ENCODE data around the gene ZNF428. TPM values are rescaled to one million over a fixed set of nuclear protein-coding genes. Genes with fewer than 3 reads are reported as not detected.
A peak's percentile ranks its signal among the peaks of the same experiment; 100 is the strongest.

ZNF428 gene
- total RNA-seq, 1 donor from 2014 or later, result 114 TPM

DNA sequence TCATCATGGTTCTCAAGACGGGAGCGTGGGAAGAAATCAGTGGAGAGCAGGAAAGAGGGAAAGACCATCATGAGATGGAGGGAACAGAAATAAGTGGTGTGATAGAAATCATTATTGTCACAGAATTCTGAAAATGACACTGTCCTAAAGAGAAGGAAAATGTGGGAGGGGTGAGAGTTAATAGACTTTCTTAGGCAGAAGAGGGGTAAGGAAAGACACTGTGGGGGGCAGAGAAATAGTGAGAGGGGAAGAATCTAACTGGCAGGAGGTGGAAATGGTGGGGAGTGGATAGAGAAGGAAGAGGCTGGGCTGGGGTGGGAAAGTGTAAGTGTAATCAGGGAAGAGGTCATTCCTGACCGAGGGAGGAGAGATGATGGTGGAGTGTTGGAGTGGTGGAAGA lies 40.6 kb downstream of the ZNF428 start:
- Mint-ChIP-seq H3K9me3 (no peaks in the 10 kb centered on the region), H3K27ac (ENCODE audit: unreplicated experiment) (no peak overlapping the region), H3K4me1 (peaks cover 59% of the 10 kb centered on the region), H3K4me3 (peak overlapping the region; percentile 80), H3K36me3 (ENCODE audit: low read depth) (no peaks in the 10 kb centered on the region), H3K27me3 (ENCODE audit: low read depth) (no peaks in the 10 kb centered on the region)
- TF ChIP-seq, protein P1, sequence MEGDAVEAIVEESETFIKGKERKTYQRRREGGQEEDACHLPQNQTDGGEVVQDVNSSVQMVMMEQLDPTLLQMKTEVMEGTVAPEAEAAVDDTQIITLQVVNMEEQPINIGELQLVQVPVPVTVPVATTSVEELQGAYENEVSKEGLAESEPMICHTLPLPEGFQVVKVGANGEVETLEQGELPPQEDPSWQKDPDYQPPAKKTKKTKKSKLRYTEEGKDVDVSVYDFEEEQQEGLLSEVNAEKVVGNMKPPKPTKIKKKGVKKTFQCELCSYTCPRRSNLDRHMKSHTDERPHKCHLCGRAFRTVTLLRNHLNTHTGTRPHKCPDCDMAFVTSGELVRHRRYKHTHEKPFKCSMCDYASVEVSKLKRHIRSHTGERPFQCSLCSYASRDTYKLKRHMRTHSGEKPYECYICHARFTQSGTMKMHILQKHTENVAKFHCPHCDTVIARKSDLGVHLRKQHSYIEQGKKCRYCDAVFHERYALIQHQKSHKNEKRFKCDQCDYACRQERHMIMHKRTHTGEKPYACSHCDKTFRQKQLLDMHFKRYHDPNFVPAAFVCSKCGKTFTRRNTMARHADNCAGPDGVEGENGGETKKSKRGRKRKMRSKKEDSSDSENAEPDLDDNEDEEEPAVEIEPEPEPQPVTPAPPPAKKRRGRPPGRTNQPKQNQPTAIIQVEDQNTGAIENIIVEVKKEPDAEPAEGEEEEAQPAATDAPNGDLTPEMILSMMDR (conservative IDR thresholded peaks at IDR 0.05), result no peak
- DNase-seq (ENCODE audit: low read depth, low spot score), result no peak

DNA sequence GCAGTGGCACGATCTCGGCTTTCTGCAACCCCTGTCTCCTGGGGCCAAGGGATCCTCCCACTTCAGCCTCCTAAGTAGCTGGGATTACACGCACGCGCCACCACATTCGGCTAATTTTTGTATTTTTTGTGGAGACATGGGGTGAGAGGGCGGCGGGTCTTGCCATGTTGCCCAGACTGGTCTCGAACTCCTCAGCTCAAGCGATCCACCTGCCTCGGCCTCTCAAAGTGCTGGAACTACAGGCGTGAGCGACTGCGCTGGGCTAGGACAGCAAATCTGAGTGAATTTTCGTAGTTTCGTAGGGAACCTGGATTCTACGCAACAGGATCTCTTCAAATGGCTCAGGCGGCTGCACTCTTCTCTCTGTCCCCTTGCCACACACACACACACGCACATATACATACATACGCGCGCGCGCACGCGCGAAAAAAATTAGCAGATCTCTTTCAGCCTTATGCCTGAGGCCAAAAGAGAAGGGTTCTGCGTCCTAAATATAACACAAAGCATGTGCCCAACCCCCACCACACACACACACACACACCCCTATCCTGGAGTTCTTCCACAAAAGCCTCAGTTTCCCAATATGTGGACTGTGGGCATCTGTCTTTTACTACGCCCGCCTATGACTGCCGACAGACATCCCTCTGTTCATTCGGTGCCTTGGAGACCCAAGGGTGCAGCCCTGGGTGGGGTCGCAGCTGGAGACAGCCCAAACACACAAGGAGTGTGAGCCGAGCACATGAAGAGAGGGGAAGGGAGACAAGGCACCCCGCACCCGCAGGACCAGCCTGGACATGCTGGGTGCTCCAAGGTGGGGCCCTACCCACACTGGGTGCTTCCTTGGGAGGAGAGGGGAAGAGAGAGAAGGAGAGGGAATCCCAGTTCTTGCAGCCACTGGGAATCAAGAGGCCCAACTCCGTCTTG lies 43.2 kb downstream of the ZNF428 start:
- DNase-seq (ENCODE audit: low read depth, low spot score), result no peak
- H3K9me3 Mint-ChIP-seq, result no peaks in the 10 kb centered on the region
- H3K27ac Mint-ChIP-seq (ENCODE audit: unreplicated experiment), result peak overlapping the region; percentile 97
- TF ChIP-seq, protein P1 (conservative IDR thresholded peaks at IDR 0.05), result no peak
- H3K27me3 Mint-ChIP-seq (ENCODE audit: low read depth), result no peaks in the 10 kb centered on the region
- peak overlapping the region; percentile 69 for H3K4me3 Mint-ChIP-seq
- peaks cover 59% of the 10 kb centered on the region for H3K4me1 Mint-ChIP-seq
- H3K36me3 Mint-ChIP-seq (ENCODE audit: low read depth), result no peaks in the 10 kb centered on the region

DNA sequence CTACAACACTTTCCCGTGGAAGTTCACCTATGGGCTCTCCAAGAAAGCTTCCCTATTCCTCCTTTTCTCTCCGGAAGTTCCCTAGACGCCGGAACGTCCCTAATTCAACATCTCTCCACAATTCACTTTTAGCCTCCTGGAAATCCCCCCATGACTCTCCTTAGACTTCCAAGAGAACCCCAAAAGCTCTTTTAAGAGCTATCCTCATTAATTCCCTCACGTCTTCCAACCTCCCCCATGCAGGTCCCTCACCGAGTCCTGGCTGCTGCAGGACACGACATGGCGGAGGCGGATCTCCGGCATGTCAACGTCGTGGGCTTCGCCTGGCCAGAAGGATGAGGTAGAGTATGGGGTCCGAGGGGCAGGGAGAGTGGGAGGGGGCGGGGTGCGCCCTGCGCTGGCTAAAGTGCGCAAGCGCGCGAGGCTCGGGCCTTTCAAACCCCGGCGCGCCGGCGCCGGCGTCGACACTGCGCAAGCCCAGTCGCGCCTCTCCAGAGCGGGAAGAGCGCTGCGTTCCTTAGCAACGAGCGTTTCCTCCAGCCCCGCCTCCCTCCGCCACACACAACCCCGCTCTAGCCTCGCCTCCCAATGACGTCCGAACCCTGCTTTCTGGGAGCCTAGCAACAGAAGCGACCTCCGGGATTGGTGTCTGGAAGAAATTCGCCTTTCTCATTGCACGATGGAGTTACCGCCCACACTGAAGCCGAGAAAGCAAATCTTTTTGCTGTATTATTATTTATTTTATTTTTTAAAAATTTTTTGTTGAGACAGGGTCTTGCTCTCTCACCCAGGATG lies 44.1 kb downstream of the ZNF428 start, which contains the start of the genes PINLYP and XRCC1:
Gene PINLYP, plus strand, starts transcription at position 646 of the 795 bp plus-strand sequence. CDS start 1,391 bp downstream, outside the sequence.
Gene XRCC1, minus strand, starts transcription at position 372 of the 795 bp plus-strand sequence. Its CDS starts 69 bp downstream, at position 303.
- Mint-ChIP-seq H3K27me3 (ENCODE audit: low read depth) (no peaks in the 10 kb centered on the region), H3K9me3 (no peaks in the 10 kb centered on the region), H3K27ac (ENCODE audit: unreplicated experiment) (peak within 1 kb of the TSS; percentile 97), H3K4me1 (peaks cover 57% of the 10 kb centered on the region), H3K36me3 (ENCODE audit: low read depth) (no peaks in the 10 kb centered on the region), H3K4me3 (peak within 1 kb of the TSS; percentile 94)
- TF ChIP-seq, protein P1 (conservative IDR thresholded peaks at IDR 0.05), result no peak
- peak; percentile 91 for DNase-seq (ENCODE audit: low read depth, low spot score)

DNA sequence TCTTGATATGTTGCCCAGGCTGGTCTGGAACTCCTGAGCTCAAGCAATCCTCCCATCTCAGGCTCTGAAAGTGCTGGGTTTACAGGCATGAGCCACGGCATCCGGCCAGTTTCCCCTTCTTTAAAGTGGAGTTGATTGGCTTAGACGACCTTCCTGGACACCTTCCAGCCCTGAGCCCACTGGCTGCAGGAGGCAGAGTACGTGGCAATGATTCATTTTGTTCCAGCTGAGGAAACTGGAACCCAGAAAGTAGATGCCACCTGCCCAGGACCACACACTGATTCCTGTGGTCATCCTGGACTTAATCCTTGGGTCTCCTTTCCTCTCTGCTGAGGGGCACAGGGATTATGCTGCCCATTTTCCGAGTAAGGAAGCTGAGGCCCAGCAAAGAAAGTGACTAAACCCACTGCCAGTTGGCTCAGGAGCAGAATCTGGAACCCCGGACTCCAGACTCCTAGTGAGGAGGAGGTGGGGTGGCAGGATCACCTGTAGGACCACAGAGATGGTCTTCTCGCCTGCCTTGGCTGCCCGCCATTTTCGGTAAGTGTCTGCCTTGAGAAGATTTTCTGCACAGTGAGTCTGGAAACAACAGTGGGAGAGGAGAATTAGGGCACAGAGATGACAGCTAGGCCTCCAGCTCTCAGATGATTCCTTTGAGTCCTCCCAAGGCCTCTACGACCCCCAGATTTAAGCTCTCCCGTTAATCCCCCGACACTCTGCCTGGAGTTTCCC lies 44.8 kb downstream of the ZNF428 start:
- H3K27me3 Mint-ChIP-seq (ENCODE audit: low read depth), result no peaks in the 10 kb centered on the region
- TF ChIP-seq, protein P1 (conservative IDR thresholded peaks at IDR 0.05), result no peak
- DNase-seq (ENCODE audit: low read depth, low spot score), result no peak
- peak overlapping the region; percentile 89 for H3K27ac Mint-ChIP-seq (ENCODE audit: unreplicated experiment)
- H3K9me3 Mint-ChIP-seq, result no peaks in the 10 kb centered on the region
- H3K4me1 Mint-ChIP-seq, result peaks cover 55% of the 10 kb centered on the region
- H3K36me3 Mint-ChIP-seq (ENCODE audit: low read depth), result no peaks in the 10 kb centered on the region
- H3K4me3 Mint-ChIP-seq, result peak overlapping the region; percentile 94

DNA sequence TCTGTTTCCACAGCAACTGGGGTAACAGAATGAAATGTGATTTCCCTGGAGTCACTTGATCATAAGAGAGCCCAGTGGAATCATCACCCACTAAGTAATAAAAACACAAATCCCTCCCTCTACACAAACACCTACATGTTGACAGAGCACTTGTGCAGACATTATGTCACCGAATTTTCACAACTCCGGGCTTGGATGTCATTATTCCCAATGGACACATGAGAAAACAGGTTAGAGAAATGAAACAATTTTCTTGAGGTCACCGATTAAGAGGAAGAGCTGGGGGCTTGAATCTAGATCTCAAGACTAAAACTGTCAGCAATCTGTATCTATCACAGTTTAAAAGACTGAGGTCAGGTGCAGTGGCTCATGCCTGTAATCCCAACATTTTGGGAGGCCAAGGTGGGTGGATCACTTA lies 47.2 kb downstream of the ZNF428 start:
- H3K36me3 Mint-ChIP-seq (ENCODE audit: low read depth), result no peaks in the 10 kb centered on the region
- TF ChIP-seq, protein P1 (conservative IDR thresholded peaks at IDR 0.05), result no peak
- H3K4me1 Mint-ChIP-seq, result peaks cover 44% of the 10 kb centered on the region
- H3K27me3 Mint-ChIP-seq (ENCODE audit: low read depth), result no peaks in the 10 kb centered on the region
- H3K27ac Mint-ChIP-seq (ENCODE audit: unreplicated experiment), result peak overlapping the region; percentile 54
- peak overlapping the region; percentile 60 for H3K4me3 Mint-ChIP-seq
- H3K9me3 Mint-ChIP-seq, result no peaks in the 10 kb centered on the region
- DNase-seq (ENCODE audit: low read depth, low spot score), result no peak
